ENCODE results near the gene STAT5B.

- TF ChIP-seq SNAI2 (CRISPR knock-in tag; IDR thresholded peaks at IDR 0.05) (no peak), PATZ1 (CRISPR knock-in tag; IDR thresholded peaks at IDR 0.05; ENCODE audit: borderline replicate concordance) (no peak), ZNF8 (CRISPR knock-in tag; IDR thresholded peaks at IDR 0.05) (no peak), ZFP3 (CRISPR knock-in tag; IDR thresholded peaks at IDR 0.05) (no peak), RARB (CRISPR knock-in tag; IDR thresholded peaks at IDR 0.05) (no peak), CSRNP3 (CRISPR knock-in tag; IDR thresholded peaks at IDR 0.05) (no peak), OSR1 (CRISPR knock-in tag; IDR thresholded peaks at IDR 0.05) (no peak), GLIS3 (CRISPR knock-in tag; IDR thresholded peaks at IDR 0.05) (no peak), ZNF70 (CRISPR knock-in tag; IDR thresholded peaks at IDR 0.05) (no peak), ZC3H10 (CRISPR knock-in tag; IDR thresholded peaks at IDR 0.05) (no peak), ZNF565 (CRISPR knock-in tag; conservative IDR thresholded peaks at IDR 0.05; ENCODE audit: low read depth) (no peak), PPARA (CRISPR knock-in tag; IDR thresholded peaks at IDR 0.05; ENCODE audit: borderline replicate concordance) (no peak), ZFP30 (CRISPR knock-in tag; IDR thresholded peaks at IDR 0.05) (no peak), TSHZ2 (CRISPR knock-in tag; IDR thresholded peaks at IDR 0.05) (no peak)
Observed at GRCh38 chr17:42284566-42284965, 8.4 kb upstream of the STAT5B start.

Data from SK-N-SH treated with all-trans-retinoic acid at 6 μM for 48 hours (cell line).